GM19351 (cell line): Measurements from ENCODE around the gene CDH4.

Experiments used
- ATAC-seq: cut with Tn5 transposase; IDR thresholded peaks from one replicate; pipeline ENCODE4 v1.9.1; 2021; ENCODE audit warnings: mild to moderate bottlenecking, moderate library complexity; ENCODE audit not compliant: unreplicated experiment

Gene CDH4

GRCh38 chr20:61543931-61544745 lies 292.1 kb downstream of the CDH4 start:
- no peak for ATAC-seq

GRCh38 chr20:61544910-61545889 lies 293.1 kb downstream of the CDH4 start:
- no peak for ATAC-seq

GRCh38 chr20:61546641-61547040 lies 294.6 kb downstream of the CDH4 start:
- ATAC-seq, result no peak

GRCh38 chr20:61548069-61548468 lies 296.0 kb downstream of the CDH4 start:
- ATAC-seq, result no peak

DNA sequence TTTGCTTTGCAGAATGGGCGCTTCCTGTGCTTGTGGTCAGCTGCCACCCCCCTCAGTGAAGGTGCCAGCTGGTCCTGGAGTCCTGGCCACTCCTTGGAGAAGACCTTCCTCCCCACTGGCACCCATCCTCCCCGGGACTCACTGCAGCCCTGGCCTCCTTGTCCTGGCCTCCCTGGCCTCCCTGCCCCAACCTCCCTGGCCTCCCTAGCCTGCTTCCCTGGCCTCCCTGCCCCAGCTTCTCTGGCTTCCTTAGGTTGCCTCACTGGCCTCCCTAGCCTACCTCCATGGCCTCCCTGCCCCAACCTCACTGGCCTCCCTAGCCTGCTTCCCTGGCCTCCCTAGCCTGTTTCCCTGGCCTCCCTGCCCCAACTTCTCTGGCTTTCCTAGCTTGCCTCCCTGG lies 297.8 kb downstream of the CDH4 start:
- ATAC-seq, result no peak

DNA sequence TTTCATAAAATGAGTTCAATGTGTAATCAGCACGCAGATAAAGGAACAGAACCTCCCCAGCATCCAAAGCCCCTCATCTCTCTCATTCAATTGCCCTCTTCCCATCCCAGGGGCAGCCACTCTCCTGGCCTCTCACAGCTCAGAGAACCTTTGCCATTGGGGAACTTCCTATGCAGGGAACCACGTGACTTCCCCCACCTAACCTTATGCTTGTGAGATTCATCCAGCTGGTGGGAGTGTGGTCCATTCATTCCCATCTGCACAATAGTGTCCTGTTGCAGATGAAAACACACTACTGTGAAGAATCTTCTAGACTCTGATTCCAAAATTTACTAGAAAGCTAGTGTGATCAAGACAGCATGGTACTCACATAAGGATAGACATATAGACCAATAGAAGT lies 299.3 kb downstream of the CDH4 start:
- ATAC-seq, result no peak

DNA sequence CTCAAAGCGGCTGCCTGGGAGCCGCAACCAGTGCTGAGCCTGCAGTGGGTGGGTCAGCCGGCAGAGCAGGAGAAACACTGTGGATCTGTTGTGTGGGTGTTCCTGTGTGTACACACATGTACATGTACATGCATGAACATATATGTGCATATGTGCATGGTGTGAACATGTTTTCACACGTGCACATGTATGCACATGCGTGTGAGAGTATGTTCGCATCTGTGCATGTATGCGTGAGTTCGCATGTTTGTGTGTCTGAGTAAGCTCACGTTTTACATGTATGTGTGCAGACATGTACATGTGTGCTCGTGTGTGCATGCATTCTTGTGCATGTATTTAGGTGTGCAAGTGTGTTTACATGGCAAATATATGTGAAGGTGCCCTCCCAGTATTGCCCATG lies 302.6 kb downstream of the CDH4 start:
- no peak for ATAC-seq

DNA sequence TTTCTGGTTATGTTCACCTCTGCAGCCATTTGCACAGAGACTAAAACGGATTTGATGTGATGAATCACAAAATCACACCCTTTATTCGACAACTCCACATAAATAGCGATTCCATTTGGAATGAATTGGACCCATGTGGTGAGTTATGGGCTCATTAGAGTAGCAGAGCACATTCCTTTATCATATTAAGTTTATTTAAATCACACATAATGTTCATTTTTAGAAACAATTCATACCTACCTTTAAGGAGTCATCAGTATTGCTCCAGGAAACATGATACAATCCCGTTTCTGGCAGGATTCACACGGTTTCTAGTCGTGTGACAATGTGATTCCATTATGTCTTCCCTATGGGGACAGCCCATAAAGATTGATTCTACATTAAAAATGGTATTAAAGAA lies 303.5 kb downstream of the CDH4 start:
- no peak for ATAC-seq

GRCh38 chr20:61556111-61556510 lies 304.1 kb downstream of the CDH4 start:
- no peak for ATAC-seq

DNA sequence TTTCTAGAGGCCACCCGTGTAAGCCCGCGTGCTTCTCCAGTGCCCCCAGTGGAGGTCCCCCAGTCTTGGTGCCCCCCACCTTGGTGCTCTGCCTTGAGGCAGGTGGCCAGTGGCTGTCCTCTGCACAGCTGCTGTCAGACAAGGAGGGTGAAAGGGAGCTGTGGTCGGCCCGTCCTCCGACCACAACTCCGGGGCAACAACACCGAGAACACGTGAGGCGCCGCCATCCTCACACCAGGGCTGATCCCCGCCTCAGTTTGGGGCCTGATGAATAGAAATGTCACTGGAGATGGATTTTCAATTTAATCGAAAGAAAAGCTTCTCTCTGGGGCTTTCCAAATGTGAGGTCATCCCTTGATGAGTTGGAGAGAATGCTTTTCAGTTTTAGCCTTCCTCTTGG lies 304.6 kb downstream of the CDH4 start:
- no peak for ATAC-seq

GRCh38 chr20:61557621-61558020 lies 305.6 kb downstream of the CDH4 start:
- no peak for ATAC-seq

DNA sequence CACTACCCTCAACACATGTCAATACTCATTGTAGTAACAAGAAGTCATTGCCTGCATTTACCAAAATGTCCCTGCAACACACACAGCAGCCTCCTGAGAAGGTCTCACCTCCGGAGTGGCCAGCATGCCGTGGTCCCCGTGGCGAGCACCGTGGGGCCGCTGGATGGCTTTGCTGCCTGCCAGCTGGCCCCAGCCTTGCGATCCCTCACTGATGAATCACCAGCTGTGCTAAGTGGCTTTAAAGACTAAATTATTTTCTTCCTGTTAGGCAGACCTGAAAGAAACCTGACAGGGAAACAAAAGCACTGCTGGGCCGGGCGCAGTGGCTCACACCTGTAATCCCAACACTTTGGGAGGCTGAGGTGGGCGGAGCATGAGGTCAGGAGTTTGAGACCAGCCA lies 306.7 kb downstream of the CDH4 start:
- no peak for ATAC-seq

- ATAC-seq, result no peak
Observed at GRCh38 chr20:61559706-61560315, 307.8 kb downstream of the CDH4 start.

DNA sequence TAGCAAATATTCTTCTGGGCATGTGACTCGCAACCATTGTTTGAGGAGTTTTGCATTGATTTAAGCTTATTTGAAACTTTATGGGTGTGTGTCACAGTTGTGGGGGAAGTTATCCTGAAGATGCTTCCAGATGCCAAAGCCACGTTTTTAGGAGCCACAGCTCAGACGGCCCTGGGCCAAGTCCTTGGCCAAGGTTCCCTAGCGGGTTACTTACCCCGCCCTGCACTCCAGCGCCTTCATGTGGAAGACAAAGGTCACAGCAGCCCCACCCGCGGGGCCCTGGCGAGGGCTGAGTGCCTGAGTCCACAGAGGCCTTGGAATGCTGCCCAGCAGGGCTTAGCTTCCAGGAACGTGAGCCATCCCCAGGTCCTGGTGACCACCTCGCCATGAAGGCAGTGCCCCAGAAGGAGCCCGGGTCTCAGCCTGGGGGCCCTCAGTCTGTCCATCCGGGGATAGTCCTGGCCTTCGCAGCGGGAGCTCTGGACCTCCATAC lies 308.3 kb downstream of the CDH4 start:
- no peak for ATAC-seq

GRCh38 chr20:61561111-61561830 lies 309.2 kb downstream of the CDH4 start:
- ATAC-seq, result no peak

GRCh38 chr20:61562491-61562890 lies 310.4 kb downstream of the CDH4 start:
- ATAC-seq, result no peak

- ATAC-seq, result no peak
Observed at GRCh38 chr20:61562897-61563504, 310.9 kb downstream of the CDH4 start.

DNA sequence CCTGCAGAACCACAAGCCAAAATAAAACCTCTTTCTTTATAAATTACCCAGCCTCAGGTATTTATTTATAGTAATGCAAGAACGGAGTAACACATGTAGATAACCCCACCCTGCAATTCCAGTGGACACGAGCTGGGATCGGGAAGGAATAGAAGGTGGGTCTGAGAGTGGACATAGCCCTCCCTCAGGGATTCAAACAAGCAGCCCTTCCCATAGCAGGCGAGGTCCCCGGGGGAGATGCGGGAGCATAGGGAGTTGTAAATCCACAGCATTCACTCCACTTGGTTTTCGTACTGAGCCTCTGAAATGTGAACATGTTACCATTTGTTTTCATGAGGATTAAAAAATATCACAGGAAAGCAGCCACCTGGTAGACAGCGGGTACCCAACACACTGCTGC lies 312.6 kb downstream of the CDH4 start:
- ATAC-seq, result no peak

DNA sequence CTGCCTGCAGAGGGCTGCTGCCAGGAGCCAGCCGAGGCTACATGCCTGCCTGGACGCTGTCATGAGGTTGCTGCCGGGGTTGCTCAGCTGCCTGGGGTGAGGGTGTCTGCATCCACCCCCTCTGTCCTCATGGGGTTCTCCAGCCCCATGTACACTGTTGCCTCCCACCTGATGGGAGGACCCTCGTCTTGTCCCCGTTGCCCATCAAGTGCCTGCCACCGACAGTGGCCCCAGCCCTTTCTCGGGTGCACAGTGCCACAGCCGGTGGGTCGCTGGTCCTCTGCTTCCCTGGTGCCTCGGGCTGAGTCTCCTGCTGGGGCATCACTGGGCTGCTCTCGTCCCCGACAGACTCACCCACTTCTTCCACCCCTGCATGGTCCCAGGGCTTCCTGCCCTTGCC lies 313.7 kb downstream of the CDH4 start:
- no peak for ATAC-seq

- ATAC-seq, result no peak
Observed at GRCh38 chr20:61566691-61567090, 314.6 kb downstream of the CDH4 start.
